HepG2 (cell line): ENCODE results near the gene VTN. TPM values are rescaled to one million over a fixed set of nuclear protein-coding genes. Genes with fewer than 3 reads are reported as not detected.

Experiments
- ATAC-seq: fragments of 200-7000 bp; cut with Tn5 transposase; 3 replicates; pipeline ENCODE4 v1.9.1; 2020; ENCODE audit warnings: mild to moderate bottlenecking, moderate library complexity
- BruUV-seq: library from RNA; stranded (reverse); fragments of 400-500 nt; replicated peaks from 2 replicates; lab custom pipeline; 2021; lab: Mats Ljungman, UMichigan
- CTCF ChIA-PET: fragments of 300-600 bp; formaldehyde crosslinking; extraction: SDS; loops from one replicate; lab custom pipeline; 2021; ENCODE audit warnings: low total read pairs, inconsistent platforms, low intra/inter-chr PET ratio; lab: Yijun Ruan, JAX
- POLR2A ChIA-PET: fragments of 350-600 bp; sonication (Branson Sonifier 250); formaldehyde crosslinking; loops from one replicate; lab custom pipeline; 2020; ENCODE audit warnings: antibody characterized with exemption, inconsistent platforms; lab: Yijun Ruan, JAX
- DNase-seq: peaks from one replicate; pipeline ENCODE4 v3.0.0-alpha.2; 2015; ENCODE audit warnings: low spot score
- FAIRE-seq: peaks from 3 replicates; lab custom pipeline; 2011; peaks lifted over from hg19 to GRCh38; lab: Jason Lieb, UNC
- H2AFZ ChIP-seq: one replicate; pipeline ENCODE4 v1.6.1; 2011; ENCODE audit warnings: low read length, inconsistent platforms
- H3K27ac ChIP-seq: fragments of 300-600 bp; 3 replicates; pipeline ENCODE4 v1.8.0; 2011; ENCODE audit warnings: mixed run types, mild to moderate bottlenecking, mixed read lengths, low read length, inconsistent platforms; ENCODE audit not compliant: insufficient read depth; ENCODE audit errors: extremely low read length
- H3K27me3 ChIP-seq, 2 experiments: fragments of 200-600 bp in 1 of 2; 2 replicates in 1 of 2; 3 replicates in 1 of 2; pipeline versions ENCODE4 v1.6.0 to v1.8.0; 2011; ENCODE audit warnings: low read length in 2 of 2, mild to moderate bottlenecking in 2 of 2, moderate library complexity in 2 of 2, inconsistent platforms in 1 of 2; ENCODE audit not compliant: insufficient read depth in 2 of 2, control insufficient read depth in 1 of 2
- H3K36me3 ChIP-seq, 2 experiments: fragments of 200-600 bp in 1 of 2; replicated peaks in 1 of 2; 2 replicates in 1 of 2; 3 replicates in 1 of 2; pipeline versions ENCODE4 v1.5.1 to v1.8.0; 2011; ENCODE audit warnings: low read length in 2 of 2, inconsistent platforms in 1 of 2; ENCODE audit not compliant: insufficient read depth in 2 of 2, control insufficient read depth in 1 of 2
- H3K4me1 ChIP-seq: 2 replicates; pipeline ENCODE4 v1.5.1; 2012; ENCODE audit warnings: low read length, inconsistent platforms; ENCODE audit not compliant: insufficient read depth
- H3K4me2 ChIP-seq: 2 replicates; pipeline ENCODE4 v1.6.0; 2011; ENCODE audit warnings: low read depth, low read length, inconsistent platforms
- H3K4me3 ChIP-seq, 3 experiments: fragments of 200-600 bp in 1 of 3; sonication (generic), shearing (Covaris generic) in 1 of 3; replicated peaks in 1 of 3; 2 replicates each; pipeline ENCODE4 v1.5.1; 2011 to 2016; ENCODE audit warnings: low read length in 3 of 3, inconsistent platforms in 2 of 3, low read depth in 2 of 3, mild to moderate bottlenecking in 2 of 3, control low read depth in 1 of 3, mixed read lengths in 1 of 3; ENCODE audit not compliant: insufficient read depth in 1 of 3
- H3K79me2 ChIP-seq: one replicate; pipeline ENCODE4 v1.6.1; 2011; ENCODE audit warnings: low read length, inconsistent platforms; ENCODE audit not compliant: insufficient read depth
- H3K9ac ChIP-seq: 2 replicates; pipeline ENCODE4 v1.6.0; 2011; ENCODE audit warnings: mild to moderate bottlenecking, low read depth, low read length, inconsistent platforms; ENCODE audit not compliant: insufficient read depth
- H3K9me3 ChIP-seq: 2 replicates; pipeline ENCODE4 v1.5.1; 2012; ENCODE audit warnings: mild to moderate bottlenecking, low read length
- H4K20me1 ChIP-seq: 2 replicates; pipeline ENCODE4 v1.6.0; 2011; ENCODE audit warnings: inconsistent platforms, mild to moderate bottlenecking, low read length, moderate library complexity; ENCODE audit not compliant: insufficient read depth
- ADNP ChIP-seq: sonication (generic); formaldehyde crosslinking; IDR thresholded peaks from 2 replicates; pipeline ENCODE4 v1.4.0; 2020; ENCODE audit warnings: missing genetic modification reagents
- CHD2 ChIP-seq: IDR thresholded peaks from 2 replicates; pipeline ENCODE4 v1.6.1; 2011; ENCODE audit warnings: low read depth, low read length, improper control_type of control experiment
- GATA4 ChIP-seq: sonication (generic); IDR thresholded peaks from 2 replicates; pipeline ENCODE4 v1.6.1; 2016; ENCODE audit warnings: antibody characterized with exemption, low read depth, borderline replicate concordance
- MXD4 ChIP-seq: IDR thresholded peaks from 2 replicates; pipeline ENCODE4 v1.6.1; 2016; ENCODE audit warnings: mild to moderate bottlenecking, missing biosample characterization, missing genetic modification reagents
- MZF1 ChIP-seq: sonication (generic); formaldehyde crosslinking; IDR thresholded peaks from 2 replicates; pipeline ENCODE4 v1.8.1; 2023; ENCODE audit warnings: mild to moderate bottlenecking, missing genetic modification reagents, borderline replicate concordance
- NCOA5 ChIP-seq: sonication (generic); formaldehyde crosslinking; IDR thresholded peaks from 2 replicates; pipeline ENCODE4 v1.4.0; 2020; ENCODE audit warnings: missing genetic modification reagents
- PHB2 ChIP-seq: fragments of 450-650 bp; IDR thresholded peaks from 2 replicates; pipeline ENCODE4 v1.6.1; 2018; ENCODE audit not compliant: partially characterized antibody
- TEAD2 ChIP-seq: sonication (generic); formaldehyde crosslinking; IDR thresholded peaks from 2 replicates; pipeline ENCODE4 v1.9.0; 2021; ENCODE audit warnings: missing genetic modification reagents
- U2AF2 ChIP-seq: fragments of 200-400 bp; formaldehyde crosslinking; IDR thresholded peaks from 2 replicates; pipeline ENCODE4 v1.6.1; 2017; ENCODE audit warnings: low read depth, mild to moderate bottlenecking, low read length
- ZFP37 ChIP-seq: sonication (generic); formaldehyde crosslinking; IDR thresholded peaks from 2 replicates; pipeline ENCODE4 v1.4.0; 2020; ENCODE audit warnings: missing genetic modification reagents, borderline replicate concordance
- ZNF124 ChIP-seq: sonication (generic); formaldehyde crosslinking; IDR thresholded peaks from 2 replicates; pipeline ENCODE4 v1.4.0; 2020; ENCODE audit warnings: missing genetic modification reagents
- ZNF543 ChIP-seq: sonication (generic); formaldehyde crosslinking; IDR thresholded peaks from 2 replicates; pipeline ENCODE4 v1.4.0; 2020; ENCODE audit warnings: mild to moderate bottlenecking, missing genetic modification reagents
- ZNF619 ChIP-seq: sonication (generic); formaldehyde crosslinking; IDR thresholded peaks from 2 replicates; pipeline ENCODE4 v1.4.0; 2020; ENCODE audit warnings: mild to moderate bottlenecking, missing genetic modification reagents
- WGBS: methylation state at CpG from one replicate; pipeline ENCODE4 v1.1.6; 2017; ENCODE audit warnings: low lambda C conversion rate; 5-methylcytosine and 5-hydroxymethylcytosine counted together
- in situ Hi-C: cut with HindIII; loops from 2 replicates; pipeline ENCODE4 v1.10.0; 2017; ENCODE audit warnings: low pct_unique_long_range_greater_than_20kb; ENCODE audit not compliant: extremely low pct_ligation_motif_present
- intact Hi-C: fragments of 100-400 bp; cut with micrococcal nuclease; formaldehyde crosslinking; loops from one replicate; pipeline ENCODE4 v1.10.0; 2022; ENCODE audit not compliant: unreplicated experiment
- polyA plus RNA-seq, 8 experiments: library from polyadenylated mRNA; depleted of rRNA in 3 of 8; stranded (reverse) in 7 of 8; unstranded in 1 of 8; fragments of >200 nt; fragmentation: Illumina TruSeq in 4 of 8; extraction: Trizol in 4 of 8; gene quantifications; 2 replicates each; pipeline versions ENCODE4 v1.2.1 to v1.2.3, GENCODE V29; 2011 to 2016; ENCODE audit warnings: low read depth in 4 of 8, missing spikeins in 1 of 8, mixed read lengths in 1 of 8; ENCODE audit not compliant: insufficient read depth in 1 of 8
- total RNA-seq, 5 experiments: library from RNA; depleted of rRNA; stranded (reverse); fragments of >200 nt; fragmentation: Illumina TruSeq; extraction: Trizol; gene quantifications; 2 replicates each; pipeline ENCODE4 v1.2.3, GENCODE V29; 2016; ENCODE audit warnings: low read depth in 1 of 5
- TF ChIP-seq, protein P1 (sequence below): sonication (generic); formaldehyde crosslinking; conservative IDR thresholded peaks from 2 replicates; pipeline ENCODE4 v1.8.0; 2022; ENCODE audit warnings: mild to moderate bottlenecking, moderate library complexity, missing genetic modification reagents
- TF ChIP-seq, protein P2 (sequence below): sonication (generic); formaldehyde crosslinking; IDR thresholded peaks from 2 replicates; pipeline ENCODE4 v1.4.0; 2020; ENCODE audit warnings: missing genetic modification reagents, borderline replicate concordance
- TF ChIP-seq, protein P3 (sequence below): sonication (generic); formaldehyde crosslinking; IDR thresholded peaks from 2 replicates; pipeline ENCODE4 v1.4.0; 2020; ENCODE audit warnings: missing genetic modification reagents
- TF ChIP-seq, protein P4 (sequence below): sonication (generic); formaldehyde crosslinking; IDR thresholded peaks from 2 replicates; pipeline ENCODE4 v1.8.0; 2022; ENCODE audit warnings: missing genetic modification reagents, mild to moderate bottlenecking, borderline replicate concordance

The VTN gene
- total and polyA plus RNA-seq, 2 of the 13 experiments (the other 11 are each of a cell fraction or from before 2014, with no cell fraction given) = 108 to 131 TPM

DNA sequence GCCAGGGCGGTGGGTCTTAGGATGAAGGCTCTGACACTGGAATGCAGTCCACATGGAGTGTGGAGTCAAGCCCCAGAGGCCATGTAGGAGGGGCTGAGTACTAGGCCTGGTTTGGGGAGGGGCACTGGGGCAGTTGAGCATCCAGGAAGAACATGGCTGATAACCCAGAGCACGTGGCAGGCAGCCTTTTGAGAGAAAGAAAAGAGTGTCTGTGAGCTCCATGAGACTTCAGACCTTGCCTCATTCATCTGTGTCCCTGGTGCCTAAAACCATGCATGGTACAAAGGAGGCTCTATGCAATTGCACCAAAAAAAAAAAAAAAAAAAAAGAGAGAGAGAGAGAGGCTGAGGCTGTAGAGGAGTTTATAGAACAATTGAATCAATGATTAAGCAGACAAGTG lies 21.3 kb upstream of the VTN start:
- Histone ChIP-seq H4K20me1 (no peaks in the 10 kb centered on the region), H3K4me3 (no peak overlapping the region), H3K9me3 (no peaks in the 10 kb centered on the region), H3K79me2 (no peaks in the 10 kb centered on the region), H3K4me1 (no peaks in the 10 kb centered on the region), H3K4me2 (no peak overlapping the region), H2AFZ (no peak overlapping the region), H3K36me3 (no peaks in the 10 kb centered on the region), H3K27ac (no peak overlapping the region), H3K27me3 (no peaks in the 10 kb centered on the region), H3K9ac (no peak overlapping the region)
- in situ Hi-C loops = no loop called here
- POLR2A ChIA-PET = interaction anchor here (1.4 to 1.7 kb wide), 2 partner anchors 13 to 21 kb away, joined by 4 to 6 read pairs; partner anchors contain the start of gene VTN
- DNase-seq (no peak), ATAC-seq (no peak), FAIRE-seq (no peak)
- intact Hi-C loops = no loop called here
- BruUV-seq = no TSS peak
- 39% methylated on average over 2 of the region's 2 CpGs for WGBS
- CTCF ChIA-PET = no interaction called here
- TF ChIP-seq, protein P1, sequence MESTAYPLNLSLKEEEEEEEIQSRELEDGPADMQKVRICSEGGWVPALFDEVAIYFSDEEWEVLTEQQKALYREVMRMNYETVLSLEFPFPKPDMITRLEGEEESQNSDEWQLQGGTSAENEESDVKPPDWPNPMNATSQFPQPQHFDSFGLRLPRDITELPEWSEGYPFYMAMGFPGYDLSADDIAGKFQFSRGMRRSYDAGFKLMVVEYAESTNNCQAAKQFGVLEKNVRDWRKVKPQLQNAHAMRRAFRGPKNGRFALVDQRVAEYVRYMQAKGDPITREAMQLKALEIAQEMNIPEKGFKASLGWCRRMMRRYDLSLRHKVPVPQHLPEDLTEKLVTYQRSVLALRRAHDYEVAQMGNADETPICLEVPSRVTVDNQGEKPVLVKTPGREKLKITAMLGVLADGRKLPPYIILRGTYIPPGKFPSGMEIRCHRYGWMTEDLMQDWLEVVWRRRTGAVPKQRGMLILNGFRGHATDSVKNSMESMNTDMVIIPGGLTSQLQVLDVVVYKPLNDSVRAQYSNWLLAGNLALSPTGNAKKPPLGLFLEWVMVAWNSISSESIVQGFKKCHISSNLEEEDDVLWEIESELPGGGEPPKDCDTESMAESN = no peak
- TF ChIP-seq ADNP (CRISPR knock-in tag) (no peak), CHD2 (no peak), ZNF543 (no peak), PHB2 (no peak), U2AF2 (no peak), MXD4 (CRISPR knock-in tag) (no peak), ZNF619 (CRISPR knock-in tag) (no peak), ZNF124 (CRISPR knock-in tag) (no peak), NCOA5 (CRISPR knock-in tag) (no peak), ZFP37 (CRISPR knock-in tag) (no peak), TEAD2 (CRISPR knock-in tag) (no peak), MZF1 (CRISPR knock-in tag) (no peak), GATA4 (no peak)
- TF ChIP-seq, protein P2, sequence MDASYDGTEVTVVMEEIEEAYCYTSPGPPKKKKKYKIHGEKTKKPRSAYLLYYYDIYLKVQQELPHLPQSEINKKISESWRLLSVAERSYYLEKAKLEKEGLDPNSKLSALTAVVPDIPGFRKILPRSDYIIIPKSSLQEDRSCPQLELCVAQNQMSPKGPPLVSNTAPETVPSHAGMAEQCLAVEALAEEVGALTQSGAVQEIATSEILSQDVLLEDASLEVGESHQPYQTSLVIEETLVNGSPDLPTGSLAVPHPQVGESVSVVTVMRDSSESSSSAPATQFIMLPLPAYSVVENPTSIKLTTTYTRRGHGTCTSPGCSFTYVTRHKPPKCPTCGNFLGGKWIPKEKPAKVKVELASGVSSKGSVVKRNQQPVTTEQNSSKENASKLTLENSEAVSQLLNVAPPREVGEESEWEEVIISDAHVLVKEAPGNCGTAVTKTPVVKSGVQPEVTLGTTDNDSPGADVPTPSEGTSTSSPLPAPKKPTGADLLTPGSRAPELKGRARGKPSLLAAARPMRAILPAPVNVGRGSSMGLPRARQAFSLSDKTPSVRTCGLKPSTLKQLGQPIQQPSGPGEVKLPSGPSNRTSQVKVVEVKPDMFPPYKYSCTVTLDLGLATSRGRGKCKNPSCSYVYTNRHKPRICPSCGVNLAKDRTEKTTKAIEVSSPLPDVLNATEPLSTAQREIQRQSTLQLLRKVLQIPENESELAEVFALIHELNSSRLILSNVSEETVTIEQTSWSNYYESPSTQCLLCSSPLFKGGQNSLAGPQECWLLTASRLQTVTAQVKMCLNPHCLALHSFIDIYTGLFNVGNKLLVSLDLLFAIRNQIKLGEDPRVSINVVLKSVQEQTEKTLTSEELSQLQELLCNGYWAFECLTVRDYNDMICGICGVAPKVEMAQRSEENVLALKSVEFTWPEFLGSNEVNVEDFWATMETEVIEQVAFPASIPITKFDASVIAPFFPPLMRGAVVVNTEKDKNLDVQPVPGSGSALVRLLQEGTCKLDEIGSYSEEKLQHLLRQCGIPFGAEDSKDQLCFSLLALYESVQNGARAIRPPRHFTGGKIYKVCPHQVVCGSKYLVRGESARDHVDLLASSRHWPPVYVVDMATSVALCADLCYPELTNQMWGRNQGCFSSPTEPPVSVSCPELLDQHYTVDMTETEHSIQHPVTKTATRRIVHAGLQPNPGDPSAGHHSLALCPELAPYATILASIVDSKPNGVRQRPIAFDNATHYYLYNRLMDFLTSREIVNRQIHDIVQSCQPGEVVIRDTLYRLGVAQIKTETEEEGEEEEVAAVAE = no peak
- TF ChIP-seq, protein P3, sequence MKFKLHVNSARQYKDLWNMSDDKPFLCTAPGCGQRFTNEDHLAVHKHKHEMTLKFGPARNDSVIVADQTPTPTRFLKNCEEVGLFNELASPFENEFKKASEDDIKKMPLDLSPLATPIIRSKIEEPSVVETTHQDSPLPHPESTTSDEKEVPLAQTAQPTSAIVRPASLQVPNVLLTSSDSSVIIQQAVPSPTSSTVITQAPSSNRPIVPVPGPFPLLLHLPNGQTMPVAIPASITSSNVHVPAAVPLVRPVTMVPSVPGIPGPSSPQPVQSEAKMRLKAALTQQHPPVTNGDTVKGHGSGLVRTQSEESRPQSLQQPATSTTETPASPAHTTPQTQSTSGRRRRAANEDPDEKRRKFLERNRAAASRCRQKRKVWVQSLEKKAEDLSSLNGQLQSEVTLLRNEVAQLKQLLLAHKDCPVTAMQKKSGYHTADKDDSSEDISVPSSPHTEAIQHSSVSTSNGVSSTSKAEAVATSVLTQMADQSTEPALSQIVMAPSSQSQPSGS (CRISPR knock-in tag) = no peak
- TF ChIP-seq, protein P4, sequence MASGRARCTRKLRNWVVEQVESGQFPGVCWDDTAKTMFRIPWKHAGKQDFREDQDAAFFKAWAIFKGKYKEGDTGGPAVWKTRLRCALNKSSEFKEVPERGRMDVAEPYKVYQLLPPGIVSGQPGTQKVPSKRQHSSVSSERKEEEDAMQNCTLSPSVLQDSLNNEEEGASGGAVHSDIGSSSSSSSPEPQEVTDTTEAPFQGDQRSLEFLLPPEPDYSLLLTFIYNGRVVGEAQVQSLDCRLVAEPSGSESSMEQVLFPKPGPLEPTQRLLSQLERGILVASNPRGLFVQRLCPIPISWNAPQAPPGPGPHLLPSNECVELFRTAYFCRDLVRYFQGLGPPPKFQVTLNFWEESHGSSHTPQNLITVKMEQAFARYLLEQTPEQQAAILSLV (CRISPR knock-in tag) = no peak
